Right renal cortex interstitium (tissue), 3 donors: ENCODE data around the gene CYP1B1. TPM values are rescaled to one million over a fixed set of nuclear protein-coding genes. Genes with fewer than 3 reads are reported as not detected.
"Not testable (repeated sequence)": the region's sequence is repeated elsewhere in the genome, so short reads cannot be mapped to it uniquely, and the experiment has no call there.

Experiments used
- DNase-seq, 3 donors: peaks; one replicate each; pipeline ENCODE4 v3.0.0-alpha.2; 2013; ENCODE audit warnings: low read depth in 3 of 3, low spot score in 2 of 3
- polyA plus RNA-seq, 3 donors: library from polyadenylated mRNA; unstranded; fragments of 120-200 nt; gene quantifications; one replicate each; pipeline ENCODE4 v1.2.1, GENCODE V29; 2013; ENCODE audit not compliant: insufficient read length in 3 of 3

Gene CYP1B1
- polyA plus RNA-seq: 100 to 1,000 TPM in 2 of 3 donors, 10 to 100 TPM in 1; 95.8 to 137 (median 122) TPM

- no peak for DNase-seq
Observed at GRCh38 chr2:38075507-38076151, at the start of gene CYP1B1. Gene CYP1B1, minus strand, starts transcription at chr2:38076151. Its CDS starts 763 bp downstream, at chr2:38075388.

- DNase-seq: no peak
Observed at GRCh38 chr2:38125007-38125406, 49.1 kb upstream of the CYP1B1 start.

- no peak for DNase-seq
Observed at GRCh38 chr2:38123911-38124310, 48.0 kb upstream of the CYP1B1 start.

GRCh38 chr2:38122344-38122743, 46.4 kb upstream of the CYP1B1 start:
- DNase-seq: no peak

GRCh38 chr2:38121481-38121880, 45.5 kb upstream of the CYP1B1 start:
- no peak for DNase-seq

GRCh38 chr2:38120829-38121228, 44.9 kb upstream of the CYP1B1 start:
- no peak for DNase-seq

- DNase-seq: no peak
Observed at GRCh38 chr2:38120264-38120592, 44.3 kb upstream of the CYP1B1 start.

GRCh38 chr2:38116762-38117161, 40.8 kb upstream of the CYP1B1 start:
- DNase-seq: no peak

GRCh38 chr2:38115216-38116032, 39.5 kb upstream of the CYP1B1 start:
- DNase-seq: no peak

GRCh38 chr2:38113981-38114708, 38.2 kb upstream of the CYP1B1 start:
- no peak for DNase-seq

- no peak for DNase-seq
Observed at GRCh38 chr2:38113051-38113450, 37.1 kb upstream of the CYP1B1 start.

GRCh38 chr2:38111350-38111749, 35.4 kb upstream of the CYP1B1 start:
- DNase-seq: not testable (repeated sequence)

- no peak for DNase-seq
Observed at GRCh38 chr2:38109732-38110181, 33.8 kb upstream of the CYP1B1 start.

- DNase-seq: no peak
Observed at GRCh38 chr2:38108907-38109731, 33.2 kb upstream of the CYP1B1 start.

- DNase-seq: no peak
Observed at GRCh38 chr2:38107738-38108410, 31.9 kb upstream of the CYP1B1 start.

GRCh38 chr2:38106405-38107094, 30.6 kb upstream of the CYP1B1 start:
- no peak for DNase-seq

GRCh38 chr2:38105922-38106321, 30.0 kb upstream of the CYP1B1 start:
- DNase-seq: no peak

GRCh38 chr2:38104598-38104997, 28.6 kb upstream of the CYP1B1 start:
- no peak for DNase-seq

GRCh38 chr2:38100328-38100727, 24.4 kb upstream of the CYP1B1 start:
- no peak for DNase-seq
